HUES48 (cell line): ENCODE results near the gene ITPRIP.

Experiments used
- H3K27ac ChIP-seq: one replicate; pipeline ENCODE4 v1.7.0; 2013; ENCODE audit warnings: low read depth, low read length, inconsistent platforms
- H3K27me3 ChIP-seq: 2 replicates; pipeline ENCODE4 v1.6.1; 2013; ENCODE audit warnings: mild to moderate bottlenecking, low read length; ENCODE audit not compliant: control insufficient read depth, insufficient read depth
- H3K36me3 ChIP-seq: 2 replicates; pipeline ENCODE4 v1.6.1; 2013; ENCODE audit warnings: low read length; ENCODE audit not compliant: control insufficient read depth, insufficient read depth
- H3K4me1 ChIP-seq: 2 replicates; pipeline ENCODE4 v1.6.1; 2013; ENCODE audit warnings: mild to moderate bottlenecking, low read length; ENCODE audit not compliant: control insufficient read depth, insufficient read depth
- H3K4me3 ChIP-seq: 2 replicates; pipeline ENCODE4 v1.5.1; 2013; ENCODE audit warnings: mild to moderate bottlenecking, low read depth, low read length
- H3K9ac ChIP-seq: 2 replicates; pipeline ENCODE4 v1.6.1; 2013; ENCODE audit warnings: mild to moderate bottlenecking, low read depth, low read length, moderate library complexity
- H3K9me3 ChIP-seq: 2 replicates; pipeline ENCODE4 v1.6.1; 2013; ENCODE audit warnings: low read length; ENCODE audit not compliant: control insufficient read depth, insufficient read depth

Gene ITPRIP

DNA sequence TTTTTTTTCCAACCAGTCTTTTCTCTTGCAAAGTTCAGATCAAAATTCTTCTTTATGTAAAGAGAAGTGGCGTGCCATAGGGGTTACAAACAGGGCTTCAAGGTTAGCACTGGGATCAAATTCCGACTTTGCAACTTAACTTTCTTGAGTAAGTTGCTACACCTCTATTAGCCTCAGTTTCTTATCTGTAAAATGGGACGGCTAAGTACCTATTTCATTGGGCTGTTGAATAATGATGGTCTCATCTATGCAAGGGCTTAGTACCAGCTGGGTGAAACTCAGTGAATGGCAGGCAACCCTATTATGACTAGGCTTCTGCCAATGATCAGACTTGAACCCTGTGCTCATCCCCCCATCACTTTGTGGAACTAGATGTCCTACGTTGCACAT, 33.9 kb downstream of the ITPRIP start:
- H3K4me3 ChIP-seq: no peak overlapping the region
- H3K9me3 ChIP-seq: peaks cover 11% of the 10 kb centered on the region; the same call in 1 of the 2 replicates
- 0 out of 2 replicates have a peak, but pooled peaks cover 3% of the 10 kb centered on the region for H3K4me1 ChIP-seq
- H3K9ac ChIP-seq: no peak overlapping the region
- no peak overlapping the region for H3K27ac ChIP-seq
- H3K27me3 ChIP-seq: no peaks in the 10 kb centered on the region
- H3K36me3 ChIP-seq: no peaks in the 10 kb centered on the region

DNA sequence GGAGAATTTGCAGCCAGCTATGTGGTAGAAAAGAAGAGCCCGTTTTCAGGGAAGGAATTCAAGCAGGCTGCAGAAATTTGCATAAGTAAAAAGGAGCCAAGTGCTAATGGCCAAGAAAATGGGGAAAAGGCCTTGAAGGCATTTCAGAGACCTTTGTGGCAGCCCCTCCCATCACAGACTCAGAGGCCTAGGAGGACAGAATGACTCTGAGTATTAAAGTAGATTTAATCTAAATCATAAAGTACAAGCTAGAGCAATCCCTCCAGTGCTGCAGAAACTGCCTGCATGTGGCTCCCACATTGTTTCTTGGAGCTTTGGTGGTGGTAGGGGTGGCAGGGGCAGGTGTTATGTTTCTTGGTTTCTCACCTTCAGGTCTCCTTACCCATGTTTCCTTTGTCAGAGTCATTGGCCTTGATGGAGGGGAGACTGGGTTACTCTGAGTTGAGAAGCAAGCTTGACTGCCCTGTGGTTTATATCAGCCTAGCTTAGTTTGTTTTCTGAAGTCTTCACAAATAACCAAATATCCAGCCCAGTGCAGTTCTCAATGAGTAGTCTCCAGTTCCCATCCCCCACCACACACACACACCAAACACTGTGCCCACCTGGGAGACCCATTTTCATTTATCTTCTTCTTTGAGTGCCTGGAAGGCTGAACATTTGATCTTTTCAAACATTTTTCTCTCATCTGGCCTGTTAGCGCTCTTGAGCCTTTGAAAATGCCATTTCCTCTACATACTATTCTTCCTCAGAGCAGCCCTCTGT, 34.5 kb downstream of the ITPRIP start:
- H3K4me1 ChIP-seq: 0 out of 2 replicates have a peak, but pooled peaks cover 3% of the 10 kb centered on the region
- peaks cover 11% of the 10 kb centered on the region; the same call in 1 of the 2 replicates for H3K9me3 ChIP-seq
- H3K4me3 ChIP-seq: no peak overlapping the region
- H3K27ac ChIP-seq: no peak overlapping the region
- H3K36me3 ChIP-seq: no peaks in the 10 kb centered on the region
- H3K9ac ChIP-seq: no peak overlapping the region
- no peaks in the 10 kb centered on the region for H3K27me3 ChIP-seq

GRCh38 chr10:104301907-104302690, 36.2 kb downstream of the ITPRIP start:
- H3K4me3 ChIP-seq: no peak overlapping the region
- no peaks in the 10 kb centered on the region for H3K27me3 ChIP-seq
- no peak overlapping the region for H3K9ac ChIP-seq
- peaks cover 3% of the 10 kb centered on the region; the same call in 1 of the 2 replicates for H3K4me1 ChIP-seq
- H3K27ac ChIP-seq: no peak overlapping the region
- peaks cover 11% of the 10 kb centered on the region; the same call in 1 of the 2 replicates for H3K9me3 ChIP-seq
- no peaks in the 10 kb centered on the region for H3K36me3 ChIP-seq

DNA sequence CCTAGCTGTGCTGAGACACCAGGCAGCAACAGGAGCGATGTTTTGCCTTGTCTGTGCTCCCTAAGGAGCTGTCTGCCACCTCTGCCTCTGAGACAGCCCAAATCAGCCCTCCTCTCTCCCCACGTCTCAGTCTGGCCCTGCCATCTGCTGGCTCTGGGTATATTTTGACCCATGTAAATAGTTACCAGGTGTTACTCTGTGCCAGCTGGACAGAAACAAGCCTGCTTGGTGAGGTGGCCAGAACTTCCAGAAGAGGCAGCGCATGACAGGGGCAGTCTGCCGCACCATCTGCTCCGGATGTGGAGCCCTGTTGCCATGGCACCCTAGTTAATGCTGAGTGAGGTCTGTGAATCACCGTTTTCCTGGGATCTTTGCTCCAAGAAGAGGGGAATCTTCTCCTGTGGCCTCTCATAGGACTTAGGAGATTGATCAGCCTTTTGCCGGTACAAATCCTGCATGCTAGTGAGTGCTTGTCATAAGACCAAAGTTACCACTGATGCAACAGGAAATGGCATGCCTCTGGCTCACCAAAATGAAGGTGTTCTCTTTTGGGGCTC, 37.5 kb downstream of the ITPRIP start:
- no peak overlapping the region for H3K4me3 ChIP-seq
- H3K9ac ChIP-seq: no peak overlapping the region
- peaks cover 2% of the 10 kb centered on the region; the same call in 1 of the 2 replicates for H3K4me1 ChIP-seq
- no peak overlapping the region for H3K27ac ChIP-seq
- H3K36me3 ChIP-seq: no peaks in the 10 kb centered on the region
- no peaks in the 10 kb centered on the region for H3K27me3 ChIP-seq
- H3K9me3 ChIP-seq: peaks cover 11% of the 10 kb centered on the region; the same call in 1 of the 2 replicates

DNA sequence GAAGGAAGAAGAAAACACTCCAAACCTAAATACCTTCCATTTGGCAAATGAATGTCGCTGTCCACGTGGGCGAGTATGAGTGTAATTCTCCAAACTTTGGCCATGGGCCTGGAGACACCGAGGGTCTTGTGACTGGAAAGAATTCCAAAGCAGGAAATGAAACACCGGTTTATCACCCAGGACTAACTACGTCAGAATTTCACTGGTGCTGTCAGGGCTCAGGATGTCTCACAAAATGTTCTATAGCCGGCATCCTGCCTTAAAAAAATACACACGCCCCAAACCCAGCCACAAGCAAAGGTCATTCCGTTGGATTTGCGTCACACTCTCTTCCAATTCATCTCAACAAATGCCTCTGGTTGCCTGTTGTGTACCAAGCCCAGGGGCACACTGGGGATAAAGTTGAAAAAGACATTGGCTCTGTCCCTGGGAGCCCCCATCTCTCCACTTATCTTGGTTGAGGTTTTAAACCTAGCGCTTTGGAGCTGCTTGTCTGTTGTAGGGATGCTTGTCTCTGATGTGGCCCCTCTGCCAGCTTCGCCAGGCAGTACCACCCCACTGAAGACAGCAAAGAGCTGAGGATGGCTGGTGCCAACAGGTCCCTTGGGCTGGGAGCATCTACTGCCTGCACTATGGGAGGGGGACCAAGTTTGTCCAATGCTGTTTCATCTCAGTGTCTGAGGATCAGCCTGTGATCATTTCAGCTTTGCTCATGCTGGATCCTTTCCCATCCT, 38.1 kb downstream of the ITPRIP start:
- Histone ChIP-seq H3K9me3 (peaks cover 11% of the 10 kb centered on the region; the same call in 1 of the 2 replicates), H3K4me1 (no peaks in the 10 kb centered on the region; the same call in 1 of the 2 replicates), H3K4me3 (no peak overlapping the region), H3K36me3 (no peaks in the 10 kb centered on the region), H3K9ac (no peak overlapping the region), H3K27ac (no peak overlapping the region), H3K27me3 (no peaks in the 10 kb centered on the region)

GRCh38 chr10:104299031-104299904, 39.0 kb downstream of the ITPRIP start:
- Histone ChIP-seq H3K4me1 (no peaks in the 10 kb centered on the region; the same call in 1 of the 2 replicates), H3K9ac (no peak overlapping the region), H3K27ac (no peak overlapping the region), H3K4me3 (no peak overlapping the region), H3K27me3 (no peaks in the 10 kb centered on the region), H3K36me3 (no peaks in the 10 kb centered on the region), H3K9me3 (peaks cover 11% of the 10 kb centered on the region; the same call in 1 of the 2 replicates)

DNA sequence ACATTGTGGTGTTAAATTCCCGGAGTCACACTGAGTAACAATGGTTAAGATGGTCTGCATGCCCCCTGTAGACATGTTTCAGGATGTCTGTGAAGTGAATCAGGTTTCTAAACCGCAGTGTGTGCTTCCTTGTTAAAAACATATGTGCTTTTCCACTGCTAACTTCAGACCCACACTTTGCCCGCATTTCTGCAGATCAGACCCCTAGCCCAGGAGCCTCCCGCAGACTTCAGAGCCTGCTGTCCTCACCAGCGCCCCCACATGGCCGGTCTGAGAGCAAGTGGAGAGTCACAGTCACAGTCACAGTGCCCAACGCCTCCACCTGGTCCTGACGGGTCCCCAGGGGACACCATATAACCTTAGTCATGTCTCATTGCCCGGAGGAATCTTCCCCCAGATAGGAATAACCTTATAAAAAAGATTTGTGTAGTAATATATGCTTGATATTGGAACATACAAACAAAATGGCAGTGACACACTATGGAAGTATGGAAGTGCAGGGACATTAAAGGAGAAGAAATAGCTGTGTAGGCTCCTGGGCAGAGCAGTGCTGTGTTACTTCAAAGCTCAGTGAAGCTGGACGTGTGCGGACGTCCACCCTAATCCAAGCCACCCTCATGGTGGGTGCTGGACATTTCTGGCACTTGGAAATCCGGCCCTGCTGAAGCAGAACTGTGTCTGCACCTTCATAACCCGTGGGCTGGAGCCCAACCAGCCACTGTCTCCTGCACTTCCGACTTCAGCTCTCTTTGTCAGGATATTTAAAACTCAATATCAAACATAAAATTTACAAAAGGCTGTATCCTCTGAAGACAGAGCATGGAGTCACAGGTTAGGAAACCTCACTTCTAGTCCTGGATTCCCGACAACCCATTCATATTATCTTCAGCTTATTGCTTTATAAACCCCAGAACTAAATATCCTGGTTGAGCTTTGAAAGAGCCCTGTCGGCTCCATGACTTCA, 40.3 kb downstream of the ITPRIP start:
- Histone ChIP-seq H3K27me3 (no peaks in the 10 kb centered on the region), H3K27ac (no peak overlapping the region), H3K36me3 (no peaks in the 10 kb centered on the region), H3K9ac (no peak overlapping the region), H3K9me3 (no peaks in the 10 kb centered on the region), H3K4me3 (no peak overlapping the region), H3K4me1 (no peaks in the 10 kb centered on the region; the same call in 1 of the 2 replicates)

DNA sequence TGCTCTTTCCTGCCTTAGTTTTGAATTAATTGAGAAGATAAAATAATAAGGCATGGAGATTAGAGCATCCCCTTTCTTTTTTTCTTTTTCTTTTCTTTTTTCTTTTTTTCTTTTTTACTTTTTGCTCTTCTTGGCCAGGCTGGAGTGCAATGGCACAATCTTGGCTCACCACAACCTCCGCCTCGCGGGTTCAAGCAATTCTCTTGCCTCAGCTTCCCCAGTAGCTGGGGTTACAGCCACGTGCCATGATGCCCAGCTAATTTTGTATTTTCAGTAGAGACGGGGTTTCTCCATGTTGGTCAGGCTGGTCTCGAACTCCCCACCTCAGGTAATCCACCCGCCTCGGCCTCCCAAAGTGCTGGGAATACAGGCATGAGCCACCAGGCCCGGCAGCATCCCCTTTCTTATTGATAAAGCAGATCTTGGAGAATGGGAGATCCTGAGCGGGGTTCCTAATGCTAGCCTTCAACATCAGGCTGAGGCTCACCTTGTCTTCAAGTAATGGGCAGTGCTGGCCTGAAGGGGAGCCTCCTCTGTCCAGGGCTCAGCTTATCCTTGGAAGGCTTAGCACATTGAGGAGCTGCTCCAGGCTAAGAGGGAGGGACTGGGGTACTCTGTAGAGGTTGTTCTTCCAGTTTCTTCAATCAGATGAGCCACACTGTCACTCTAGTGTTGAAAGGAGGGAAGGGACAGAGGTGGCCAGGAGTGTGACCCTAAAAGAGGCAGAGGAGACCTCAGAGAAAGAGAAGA, 41.4 kb downstream of the ITPRIP start:
- Histone ChIP-seq H3K4me3 (no peak overlapping the region), H3K27ac (no peak overlapping the region), H3K27me3 (no peaks in the 10 kb centered on the region), H3K9ac (no peak overlapping the region), H3K36me3 (no peaks in the 10 kb centered on the region), H3K4me1 (peaks cover 4% of the 10 kb centered on the region), H3K9me3 (no peaks in the 10 kb centered on the region)
